Transverse colon (tissue), 4 donors: ENCODE data around the gene HIPK2.

Experiments used
- POLR2A ChIP-seq: fragments of 450-650 bp; IDR thresholded peaks from one replicate; pipeline ENCODE4 v1.6.1; 2016; ENCODE audit warnings: antibody characterized with exemption, mild to moderate bottlenecking, moderate library complexity
- POLR2AphosphoS5 ChIP-seq, 3 donors: sonication (generic); formaldehyde crosslinking; IDR thresholded peaks; one replicate each; pipeline ENCODE4 v1.6.1; 2016; ENCODE audit warnings: antibody characterized with exemption in 3 of 3
- TF ChIP-seq, protein P1 (sequence below), 5 experiments: fragments of 200-600 bp in 3 of 5; fragments of 450-650 bp in 2 of 5; sonication (generic) in 3 of 5; IDR thresholded peaks; 1 replicate in 2 of 5; 2 replicates in 3 of 5; pipeline ENCODE4 v1.5.1; 2016 to 2017; ENCODE audit warnings: antibody characterized with exemption in 5 of 5, inconsistent platforms in 3 of 5, mild to moderate bottlenecking in 2 of 5, moderate library complexity in 1 of 5

GRCh38 chr7:139725077-139725476 lies 52.7 kb downstream of the HIPK2 start:
- TF ChIP-seq, protein P1, sequence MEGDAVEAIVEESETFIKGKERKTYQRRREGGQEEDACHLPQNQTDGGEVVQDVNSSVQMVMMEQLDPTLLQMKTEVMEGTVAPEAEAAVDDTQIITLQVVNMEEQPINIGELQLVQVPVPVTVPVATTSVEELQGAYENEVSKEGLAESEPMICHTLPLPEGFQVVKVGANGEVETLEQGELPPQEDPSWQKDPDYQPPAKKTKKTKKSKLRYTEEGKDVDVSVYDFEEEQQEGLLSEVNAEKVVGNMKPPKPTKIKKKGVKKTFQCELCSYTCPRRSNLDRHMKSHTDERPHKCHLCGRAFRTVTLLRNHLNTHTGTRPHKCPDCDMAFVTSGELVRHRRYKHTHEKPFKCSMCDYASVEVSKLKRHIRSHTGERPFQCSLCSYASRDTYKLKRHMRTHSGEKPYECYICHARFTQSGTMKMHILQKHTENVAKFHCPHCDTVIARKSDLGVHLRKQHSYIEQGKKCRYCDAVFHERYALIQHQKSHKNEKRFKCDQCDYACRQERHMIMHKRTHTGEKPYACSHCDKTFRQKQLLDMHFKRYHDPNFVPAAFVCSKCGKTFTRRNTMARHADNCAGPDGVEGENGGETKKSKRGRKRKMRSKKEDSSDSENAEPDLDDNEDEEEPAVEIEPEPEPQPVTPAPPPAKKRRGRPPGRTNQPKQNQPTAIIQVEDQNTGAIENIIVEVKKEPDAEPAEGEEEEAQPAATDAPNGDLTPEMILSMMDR (IDR thresholded peaks at IDR 0.05): no peak
- TF ChIP-seq POLR2AphosphoS5 (IDR thresholded peaks at IDR 0.05): peak in 1 of 3 donors; percentile 15
- no peak for TF ChIP-seq POLR2A
